Bronchial epithelial cell (primary cell): ENCODE measurements around the gene SMTN. TPM values are rescaled to one million over a fixed set of nuclear protein-coding genes. Genes with fewer than 3 reads are reported as not detected.

Source experiments
- DNase-seq: peaks from one replicate; pipeline ENCODE4 v3.0.0-alpha.2; 2010; ENCODE audit warnings: low read depth
- FAIRE-seq: peaks from 2 replicates; lab custom pipeline; 2011; peaks lifted over from hg19 to GRCh38; lab: Jason Lieb, UNC
- H3K27me3 ChIP-seq: 2 replicates; pipeline ENCODE4 v1.5.1; 2011; ENCODE audit warnings: low read length; ENCODE audit not compliant: control insufficient read depth, insufficient read depth
- H3K36me3 ChIP-seq: 2 replicates; pipeline ENCODE4 v1.5.1; 2011; ENCODE audit warnings: low read length; ENCODE audit not compliant: control insufficient read depth, insufficient read depth
- H3K4me3 ChIP-seq: 2 replicates; pipeline ENCODE4 v1.5.1; 2011; ENCODE audit warnings: mild to moderate bottlenecking, low read depth, low read length, control low read depth
- total RNA-seq: library from RNA; depleted of rRNA; stranded (reverse); fragments of >200 nt; gene quantifications from 2 replicates; pipeline ENCODE4 v1.2.1, GENCODE V29; 2014
- TF ChIP-seq, protein P1 (sequence below): IDR thresholded peaks from 2 replicates; pipeline ENCODE4 v1.5.1; 2011; ENCODE audit warnings: mild to moderate bottlenecking, moderate library complexity, low read length, control low read depth, inconsistent platforms; ENCODE audit not compliant: insufficient read depth, severe bottlenecking

The SMTN gene
- total RNA-seq, 1 donor from 2014 or later = 38.7 TPM

DNA sequence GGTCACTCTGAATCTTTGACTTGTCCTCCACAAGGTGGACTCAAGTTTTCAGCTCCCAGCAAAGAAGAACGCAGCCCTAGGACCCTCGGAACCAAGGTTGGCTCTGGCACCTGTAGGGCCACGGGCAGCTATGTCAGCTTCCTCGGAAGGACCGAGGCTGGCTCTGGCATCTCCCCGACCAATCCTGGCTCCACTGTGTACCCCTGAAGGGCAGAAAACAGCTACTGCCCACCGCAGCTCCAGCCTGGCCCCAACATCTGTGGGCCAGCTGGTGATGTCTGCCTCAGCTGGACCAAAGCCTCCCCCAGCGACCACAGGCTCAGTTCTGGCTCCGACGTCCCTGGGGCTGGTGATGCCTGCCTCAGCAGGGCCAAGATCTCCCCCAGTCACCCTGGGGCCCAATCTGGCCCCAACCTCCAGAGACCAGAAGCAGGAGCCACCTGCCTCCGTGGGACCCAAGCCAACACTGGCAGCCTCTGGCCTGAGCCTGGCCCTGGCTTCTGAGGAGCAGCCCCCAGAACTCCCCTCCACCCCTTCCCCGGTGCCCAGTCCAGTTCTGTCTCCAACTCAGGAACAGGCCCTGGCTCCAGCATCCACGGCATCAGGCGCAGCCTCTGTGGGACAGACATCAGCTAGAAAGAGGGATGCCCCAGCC lies 43.8 kb downstream of the SMTN start:
- no peak overlapping the region for H3K4me3 ChIP-seq
- TF ChIP-seq, protein P1, sequence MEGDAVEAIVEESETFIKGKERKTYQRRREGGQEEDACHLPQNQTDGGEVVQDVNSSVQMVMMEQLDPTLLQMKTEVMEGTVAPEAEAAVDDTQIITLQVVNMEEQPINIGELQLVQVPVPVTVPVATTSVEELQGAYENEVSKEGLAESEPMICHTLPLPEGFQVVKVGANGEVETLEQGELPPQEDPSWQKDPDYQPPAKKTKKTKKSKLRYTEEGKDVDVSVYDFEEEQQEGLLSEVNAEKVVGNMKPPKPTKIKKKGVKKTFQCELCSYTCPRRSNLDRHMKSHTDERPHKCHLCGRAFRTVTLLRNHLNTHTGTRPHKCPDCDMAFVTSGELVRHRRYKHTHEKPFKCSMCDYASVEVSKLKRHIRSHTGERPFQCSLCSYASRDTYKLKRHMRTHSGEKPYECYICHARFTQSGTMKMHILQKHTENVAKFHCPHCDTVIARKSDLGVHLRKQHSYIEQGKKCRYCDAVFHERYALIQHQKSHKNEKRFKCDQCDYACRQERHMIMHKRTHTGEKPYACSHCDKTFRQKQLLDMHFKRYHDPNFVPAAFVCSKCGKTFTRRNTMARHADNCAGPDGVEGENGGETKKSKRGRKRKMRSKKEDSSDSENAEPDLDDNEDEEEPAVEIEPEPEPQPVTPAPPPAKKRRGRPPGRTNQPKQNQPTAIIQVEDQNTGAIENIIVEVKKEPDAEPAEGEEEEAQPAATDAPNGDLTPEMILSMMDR = no peak
- no peak for FAIRE-seq
- H3K36me3 ChIP-seq = no peaks in the 10 kb centered on the region
- peaks cover 11% of the 10 kb centered on the region for H3K27me3 ChIP-seq
- no peak for DNase-seq

DNA sequence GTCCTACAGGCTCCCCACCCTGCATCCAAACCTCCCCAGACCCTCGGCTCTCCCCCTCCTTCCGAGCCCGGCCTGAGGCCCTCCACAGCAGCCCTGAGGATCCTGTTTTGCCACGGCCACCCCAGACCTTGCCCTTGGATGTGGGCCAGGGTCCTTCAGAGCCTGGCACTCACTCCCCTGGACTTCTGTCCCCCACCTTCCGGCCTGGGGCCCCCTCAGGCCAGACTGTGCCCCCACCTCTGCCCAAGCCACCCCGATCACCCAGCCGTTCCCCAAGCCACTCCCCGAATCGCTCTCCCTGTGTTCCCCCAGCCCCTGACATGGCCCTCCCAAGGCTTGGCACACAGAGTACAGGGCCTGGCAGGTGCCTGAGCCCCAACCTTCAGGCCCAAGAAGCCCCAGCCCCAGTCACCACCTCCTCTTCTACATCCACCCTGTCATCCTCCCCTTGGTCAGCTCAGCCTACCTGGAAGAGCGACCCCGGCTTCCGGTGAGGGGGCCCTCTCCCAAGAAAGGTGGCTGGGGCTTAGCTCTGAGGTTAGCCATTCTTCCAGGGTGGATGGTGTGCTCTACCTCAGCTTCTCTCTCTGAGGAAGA lies 44.5 kb downstream of the SMTN start:
- Histone ChIP-seq H3K4me3 (no peak overlapping the region), H3K36me3 (no peaks in the 10 kb centered on the region), H3K27me3 (peaks cover 11% of the 10 kb centered on the region)
- DNase-seq = no peak
- no peak for FAIRE-seq
- TF ChIP-seq, protein P1 = no peak

DNA sequence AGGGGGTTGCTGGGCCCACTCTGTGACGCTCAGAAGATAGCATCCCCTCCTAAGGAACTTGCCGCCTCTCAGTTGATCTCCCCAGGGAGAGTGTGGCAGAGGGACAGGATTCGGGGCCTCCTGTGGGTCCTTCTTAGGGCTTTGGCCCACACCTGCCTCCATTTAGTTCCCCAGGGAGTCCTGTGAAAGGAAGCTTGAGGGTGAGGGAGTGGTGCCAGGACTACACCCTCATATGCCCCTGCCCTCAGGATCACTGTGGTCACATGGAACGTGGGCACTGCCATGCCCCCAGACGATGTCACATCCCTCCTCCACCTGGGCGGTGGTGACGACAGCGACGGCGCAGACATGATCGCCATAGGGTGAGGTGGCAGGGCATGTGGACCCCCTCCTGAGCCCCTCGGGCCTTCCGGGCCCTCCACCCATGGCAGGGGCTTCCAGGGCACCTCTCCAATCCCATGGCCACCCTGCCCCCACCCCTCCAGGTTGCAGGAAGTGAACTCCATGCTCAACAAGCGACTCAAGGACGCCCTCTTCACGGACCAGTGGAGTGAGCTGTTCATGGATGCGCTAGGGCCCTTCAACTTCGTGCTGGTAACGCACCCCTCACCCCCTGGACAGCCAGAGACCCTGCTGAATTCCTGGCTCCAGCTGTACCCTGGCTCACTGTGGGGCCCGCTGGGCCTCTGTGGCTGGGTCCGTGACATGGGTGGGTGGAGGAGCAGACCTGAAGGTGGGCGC lies 45.2 kb downstream of the SMTN start:
- DNase-seq (no peak), FAIRE-seq (no peak)
- Histone ChIP-seq H3K27me3 (peaks cover 11% of the 10 kb centered on the region), H3K36me3 (no peaks in the 10 kb centered on the region), H3K4me3 (no peak overlapping the region)
- TF ChIP-seq, protein P1 = no peak

DNA sequence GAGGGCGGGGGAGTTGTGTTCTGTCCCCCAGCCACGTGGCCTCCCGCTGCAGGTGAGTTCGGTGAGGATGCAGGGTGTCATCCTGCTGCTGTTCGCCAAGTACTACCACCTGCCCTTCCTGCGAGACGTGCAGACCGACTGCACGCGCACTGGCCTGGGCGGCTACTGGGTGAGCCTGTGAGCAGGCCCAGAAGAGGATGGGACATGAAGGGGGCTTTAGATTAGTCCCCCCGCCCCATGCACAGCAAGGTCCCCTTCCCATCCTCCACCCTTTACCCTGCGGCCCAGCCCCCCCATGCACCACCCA lies 45.7 kb downstream of the SMTN start:
- FAIRE-seq (no peak), DNase-seq (no peak)
- no peak overlapping the region for H3K4me3 ChIP-seq
- H3K27me3 ChIP-seq = peaks cover 11% of the 10 kb centered on the region
- no peaks in the 10 kb centered on the region for H3K36me3 ChIP-seq
- TF ChIP-seq, protein P1 = no peak

DNA sequence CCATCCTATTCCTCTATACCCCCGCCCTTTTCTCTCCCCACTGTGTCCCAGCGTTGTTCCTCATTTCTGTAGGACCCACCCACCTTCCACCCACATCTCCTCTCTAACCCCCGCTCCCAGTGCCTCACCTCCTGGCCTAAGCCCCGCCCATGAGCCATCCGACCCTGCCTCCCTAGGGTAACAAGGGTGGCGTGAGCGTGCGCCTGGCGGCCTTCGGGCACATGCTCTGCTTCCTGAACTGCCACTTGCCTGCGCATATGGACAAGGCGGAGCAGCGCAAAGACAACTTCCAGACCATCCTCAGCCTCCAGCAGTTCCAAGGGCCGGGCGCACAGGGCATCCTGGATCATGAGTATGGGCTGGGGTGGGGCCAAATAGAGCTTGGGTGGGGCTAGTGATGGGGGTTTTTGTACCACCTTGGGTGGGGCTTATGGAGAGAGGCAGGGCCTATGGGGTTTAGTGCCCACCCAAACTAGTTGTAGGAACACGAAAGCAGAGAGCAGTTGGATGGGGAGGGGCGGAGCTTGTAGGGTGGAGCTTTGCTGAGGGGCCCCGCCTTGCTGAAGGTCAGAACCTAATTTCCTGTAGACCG lies 46.2 kb downstream of the SMTN start:
- DNase-seq (no peak), FAIRE-seq (no peak)
- TF ChIP-seq, protein P1 = no peak
- Histone ChIP-seq H3K4me3 (no peak overlapping the region), H3K27me3 (peaks cover 11% of the 10 kb centered on the region), H3K36me3 (no peaks in the 10 kb centered on the region)
